ENCODE results near the gene CRB3.

GRCh38 chr19:6491802-6492592 lies 27.9 kb downstream of the CRB3 start:
- TF ChIP-seq, protein P1, sequence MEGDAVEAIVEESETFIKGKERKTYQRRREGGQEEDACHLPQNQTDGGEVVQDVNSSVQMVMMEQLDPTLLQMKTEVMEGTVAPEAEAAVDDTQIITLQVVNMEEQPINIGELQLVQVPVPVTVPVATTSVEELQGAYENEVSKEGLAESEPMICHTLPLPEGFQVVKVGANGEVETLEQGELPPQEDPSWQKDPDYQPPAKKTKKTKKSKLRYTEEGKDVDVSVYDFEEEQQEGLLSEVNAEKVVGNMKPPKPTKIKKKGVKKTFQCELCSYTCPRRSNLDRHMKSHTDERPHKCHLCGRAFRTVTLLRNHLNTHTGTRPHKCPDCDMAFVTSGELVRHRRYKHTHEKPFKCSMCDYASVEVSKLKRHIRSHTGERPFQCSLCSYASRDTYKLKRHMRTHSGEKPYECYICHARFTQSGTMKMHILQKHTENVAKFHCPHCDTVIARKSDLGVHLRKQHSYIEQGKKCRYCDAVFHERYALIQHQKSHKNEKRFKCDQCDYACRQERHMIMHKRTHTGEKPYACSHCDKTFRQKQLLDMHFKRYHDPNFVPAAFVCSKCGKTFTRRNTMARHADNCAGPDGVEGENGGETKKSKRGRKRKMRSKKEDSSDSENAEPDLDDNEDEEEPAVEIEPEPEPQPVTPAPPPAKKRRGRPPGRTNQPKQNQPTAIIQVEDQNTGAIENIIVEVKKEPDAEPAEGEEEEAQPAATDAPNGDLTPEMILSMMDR (conservative IDR thresholded peaks at IDR 0.05; ENCODE audit: low read depth, low read length): no peak
- TF ChIP-seq EZH2 (IDR thresholded peaks at IDR 0.05; ENCODE audit: borderline replicate concordance, low read depth, low read length, poor library complexity, severe bottlenecking): no peak

Data from A673 (cell line).